Caco-2 (cell line): ENCODE data around the gene MTAP. TPM values are rescaled to one million over a fixed set of nuclear protein-coding genes. Genes with fewer than 3 reads are reported as not detected.

Source experiments
- BruUV-seq: library from RNA; stranded (reverse); fragments of 400-500 nt; replicated peaks from 2 replicates; lab custom pipeline; 2021; lab: Mats Ljungman, UMichigan
- CTCF ChIA-PET: fragments of 300-600 bp; sonication (Branson Sonifier 250); formaldehyde crosslinking; loops from one replicate; lab custom pipeline; 2022; ENCODE audit warnings: antibody characterized with exemption; lab: Charles Lee
- POLR2A ChIA-PET: fragments of 300-600 bp; sonication (Branson Sonifier 250); formaldehyde crosslinking; loops from one replicate; lab custom pipeline; 2022; ENCODE audit warnings: antibody characterized with exemption; lab: Charles Lee
- DNase-seq, 2 experiments: peaks; one replicate each; pipeline versions ENCODE4 v3.0.0 to v3.0.0-alpha.2; 2020 to 2022
- H3K27me3 ChIP-seq: replicated peaks from 2 replicates; pipeline ENCODE4 v1.6.0; 2011; ENCODE audit warnings: low read length; ENCODE audit not compliant: control insufficient read depth, insufficient read depth
- H3K36me3 ChIP-seq: 2 replicates; pipeline ENCODE4 v1.5.1; 2011; ENCODE audit warnings: low read length; ENCODE audit not compliant: control insufficient read depth, insufficient read depth
- H3K4me1 ChIP-seq: fragments of 250-450 bp; sonication (Bioruptor Pico); 2 replicates; pipeline ENCODE4 v1.5.1; 2020; ENCODE audit warnings: mild to moderate bottlenecking
- H3K4me3 ChIP-seq: 2 replicates; pipeline ENCODE4 v1.5.1; 2011; ENCODE audit warnings: low read depth, mild to moderate bottlenecking, control low read depth, low read length
- H3K9me3 ChIP-seq: fragments of 250-450 bp; sonication (Bioruptor Pico); 2 replicates; pipeline ENCODE4 v1.5.1; 2020; ENCODE audit warnings: mild to moderate bottlenecking, moderate library complexity
- H3K27ac Mint-ChIP-seq: one replicate; pipeline ENCODE4 v1.8.0; 2022; ENCODE audit warnings: mixed read lengths; ENCODE audit not compliant: unreplicated experiment
- H3K27me3 Mint-ChIP-seq: one replicate; pipeline ENCODE4 v1.8.0; 2022; ENCODE audit warnings: mixed read lengths; ENCODE audit not compliant: insufficient read depth, unreplicated experiment
- H3K36me3 Mint-ChIP-seq: one replicate; pipeline ENCODE4 v1.8.0; 2022; ENCODE audit warnings: mild to moderate bottlenecking, mixed read lengths; ENCODE audit not compliant: insufficient read depth, unreplicated experiment
- H3K4me1 Mint-ChIP-seq: one replicate; pipeline ENCODE4 v1.8.0; 2022; ENCODE audit warnings: low read depth, mixed read lengths; ENCODE audit not compliant: unreplicated experiment
- H3K4me3 Mint-ChIP-seq: one replicate; pipeline ENCODE4 v1.8.0; 2022; ENCODE audit warnings: mild to moderate bottlenecking, moderate library complexity, mixed read lengths; ENCODE audit not compliant: unreplicated experiment
- H3K9me3 Mint-ChIP-seq: one replicate; pipeline ENCODE4 v1.8.0; 2022; ENCODE audit warnings: mixed read lengths; ENCODE audit not compliant: unreplicated experiment
- CTCF ChIP-seq, 2 experiments: fragments of 200-600 bp in 1 of 2; IDR thresholded peaks; 1 replicate in 1 of 2; 2 replicates in 1 of 2; pipeline versions ENCODE4 v1.5.1 to v1.8.0; 2011 to 2022; ENCODE audit warnings: antibody characterized with exemption in 1 of 2, control low read depth in 1 of 2, inconsistent platforms in 1 of 2, low read depth in 1 of 2, low read length in 1 of 2, mild to moderate bottlenecking in 1 of 2, moderate library complexity in 1 of 2; ENCODE audit not compliant: insufficient read depth in 1 of 2, severe bottlenecking in 1 of 2, unreplicated experiment in 1 of 2
- intact Hi-C: fragments of 100-400 bp; cut with micrococcal nuclease; formaldehyde crosslinking; loops from one replicate; pipeline ENCODE4 v1.10.0; 2022; ENCODE audit not compliant: unreplicated experiment
- total RNA-seq: library from RNA; stranded (reverse); gene quantifications from 2 replicates; pipeline ENCODE4 v1.2.3, GENCODE V29; 2022

Gene MTAP
- total RNA-seq, 1 experiment from 2014 or later: 53.3 TPM

GRCh38 chr9:21982861-21983560 lies 180.6 kb downstream of the MTAP start:
- Histone ChIP-seq H3K36me3 (no peaks in the 10 kb centered on the region), H3K9me3 (no peaks in the 10 kb centered on the region), H3K4me3 (no peak overlapping the region), H3K4me1 (no peaks in the 10 kb centered on the region), H3K27me3 (no peaks in the 10 kb centered on the region)
- no TSS peak for BruUV-seq
- no peaks in the 10 kb centered on the region for H3K36me3 Mint-ChIP-seq
- CTCF ChIA-PET: no interaction called here
- no peak for TF ChIP-seq CTCF (IDR thresholded peaks at IDR 0.05; ENCODE audit: insufficient read depth in 1 of 2, low read depth in 1 of 2, low read length in 1 of 2, severe bottlenecking in 1 of 2, unreplicated experiment in 1 of 2)
- H3K27ac Mint-ChIP-seq: no peak overlapping the region
- no peaks in the 10 kb centered on the region for H3K9me3 Mint-ChIP-seq
- H3K4me3 Mint-ChIP-seq: no peak overlapping the region
- H3K27me3 Mint-ChIP-seq: no peaks in the 10 kb centered on the region
- POLR2A ChIA-PET: interaction anchor here (0.6 kb wide), 1 partner anchor 235 kb away, joined by 3 read pairs; no protein-coding TSS in a partner anchor
- H3K4me1 Mint-ChIP-seq: peaks cover 6% of the 10 kb centered on the region
- intact Hi-C loops: no loop called here
- no peak for DNase-seq

- no peak overlapping the region for H3K4me3 ChIP-seq
- no TSS peak for BruUV-seq
- Mint-ChIP-seq H3K9me3 (no peaks in the 10 kb centered on the region), H3K36me3 (no peaks in the 10 kb centered on the region), H3K4me1 (peaks cover 6% of the 10 kb centered on the region), H3K27me3 (no peaks in the 10 kb centered on the region), H3K27ac (no peak overlapping the region), H3K4me3 (no peak overlapping the region)
- no peaks in the 10 kb centered on the region for H3K9me3 ChIP-seq
- no peak for DNase-seq
- no peaks in the 10 kb centered on the region for H3K36me3 ChIP-seq
- no peak for TF ChIP-seq CTCF (IDR thresholded peaks at IDR 0.05; ENCODE audit: insufficient read depth in 1 of 2, low read depth in 1 of 2, low read length in 1 of 2, severe bottlenecking in 1 of 2, unreplicated experiment in 1 of 2)
- CTCF ChIA-PET: no interaction called here
- POLR2A ChIA-PET: no interaction called here
- no peaks in the 10 kb centered on the region for H3K27me3 ChIP-seq
- H3K4me1 ChIP-seq: no peaks in the 10 kb centered on the region
- intact Hi-C loops: no loop called here
Observed at GRCh38 chr9:21983561-21983935, 181.1 kb downstream of the MTAP start.

- ChIA-PET CTCF (no interaction called here), POLR2A (no interaction called here)
- Mint-ChIP-seq H3K27me3 (no peaks in the 10 kb centered on the region), H3K9me3 (no peaks in the 10 kb centered on the region), H3K36me3 (no peaks in the 10 kb centered on the region), H3K4me3 (no peak overlapping the region), H3K27ac (no peak overlapping the region), H3K4me1 (peaks cover 4% of the 10 kb centered on the region)
- Histone ChIP-seq H3K27me3 (no peaks in the 10 kb centered on the region), H3K9me3 (no peaks in the 10 kb centered on the region), H3K4me1 (no peaks in the 10 kb centered on the region), H3K36me3 (no peaks in the 10 kb centered on the region), H3K4me3 (no peak overlapping the region)
- intact Hi-C loops: no loop called here
- BruUV-seq: no TSS peak
- TF ChIP-seq CTCF (IDR thresholded peaks at IDR 0.05; ENCODE audit: insufficient read depth in 1 of 2, low read depth in 1 of 2, low read length in 1 of 2, severe bottlenecking in 1 of 2, unreplicated experiment in 1 of 2): no peak
- DNase-seq: no peak
Observed at GRCh38 chr9:21984101-21984500, 181.7 kb downstream of the MTAP start.
